Trophoblast cell (in vitro differentiated cells and primary cell): ENCODE data around the gene AGMO.

Experiments
- DNase-seq, 2 donors: peaks; one replicate each; pipeline ENCODE4 v3.0.0-alpha.2; 2016
- H2AFZ ChIP-seq: 2 replicates; pipeline ENCODE4 v1.6.1; 2013; ENCODE audit warnings: low read length, moderate library complexity, mild to moderate bottlenecking; ENCODE audit not compliant: insufficient read depth, poor library complexity
- H2AK5ac ChIP-seq: 2 replicates; pipeline ENCODE4 v1.6.1; 2013; ENCODE audit warnings: mild to moderate bottlenecking, low read length
- H2BK120ac ChIP-seq: 2 replicates; pipeline ENCODE4 v1.6.1; 2013; ENCODE audit warnings: low read length, mild to moderate bottlenecking, moderate library complexity; ENCODE audit not compliant: insufficient read depth, poor library complexity
- H2BK12ac ChIP-seq: 2 replicates; pipeline ENCODE4 v1.6.1; 2013; ENCODE audit warnings: mild to moderate bottlenecking, low read length, moderate library complexity
- H2BK5ac ChIP-seq: 2 replicates; pipeline ENCODE4 v1.6.1; 2013; ENCODE audit warnings: low read length, low read depth, moderate library complexity, mild to moderate bottlenecking; ENCODE audit not compliant: poor library complexity
- H3K14ac ChIP-seq: 2 replicates; pipeline ENCODE4 v1.6.1; 2013; ENCODE audit warnings: mild to moderate bottlenecking, low read length
- H3K18ac ChIP-seq: 2 replicates; pipeline ENCODE4 v1.6.1; 2013; ENCODE audit warnings: mild to moderate bottlenecking, low read length
- H3K23ac ChIP-seq: 2 replicates; pipeline ENCODE4 v1.6.1; 2013; ENCODE audit warnings: low read length
- H3K27ac ChIP-seq: 2 replicates; pipeline ENCODE4 v1.5.1; 2013; ENCODE audit warnings: low read depth, mild to moderate bottlenecking, inconsistent platforms, low read length, moderate library complexity
- H3K27me3 ChIP-seq: 2 replicates; pipeline ENCODE4 v1.6.1; 2013; ENCODE audit warnings: inconsistent platforms, mild to moderate bottlenecking, low read length, moderate library complexity; ENCODE audit not compliant: insufficient read depth
- H3K36me3 ChIP-seq, 2 experiments: 1 replicate in 1 of 2; 2 replicates in 1 of 2; pipeline ENCODE4 v1.6.1; 2013; ENCODE audit warnings: low read length in 2 of 2, mild to moderate bottlenecking in 2 of 2, moderate library complexity in 1 of 2; ENCODE audit not compliant: insufficient read depth in 2 of 2, control insufficient read depth in 1 of 2
- H3K4ac ChIP-seq: 2 replicates; pipeline ENCODE4 v1.6.1; 2013; ENCODE audit warnings: low read depth, mild to moderate bottlenecking, low read length, moderate library complexity
- H3K4me1 ChIP-seq, 2 experiments: 1 replicate in 1 of 2; 2 replicates in 1 of 2; pipeline ENCODE4 v1.6.1; 2013; ENCODE audit warnings: low read length in 2 of 2, mild to moderate bottlenecking in 2 of 2, moderate library complexity in 1 of 2; ENCODE audit not compliant: insufficient read depth in 2 of 2, control insufficient read depth in 1 of 2
- H3K4me2 ChIP-seq: 2 replicates; pipeline ENCODE4 v1.6.1; 2013; ENCODE audit warnings: inconsistent platforms, mild to moderate bottlenecking, low read length, moderate library complexity
- H3K4me3 ChIP-seq: 2 replicates; pipeline ENCODE4 v1.5.1; 2013; ENCODE audit warnings: mild to moderate bottlenecking, low read depth, low read length, inconsistent platforms
- H3K79me1 ChIP-seq: one replicate; pipeline ENCODE4 v1.6.1; 2013; ENCODE audit warnings: low read length
- H3K79me2 ChIP-seq: 2 replicates; pipeline ENCODE4 v1.6.1; 2013; ENCODE audit warnings: low read length, mild to moderate bottlenecking; ENCODE audit not compliant: control insufficient read depth, insufficient read depth, poor library complexity
- H3K9ac ChIP-seq: 2 replicates; pipeline ENCODE4 v1.6.1; 2013; ENCODE audit warnings: mild to moderate bottlenecking, low read length
- H3K9me3 ChIP-seq: 2 replicates; pipeline ENCODE4 v1.6.1; 2013; ENCODE audit warnings: low read depth, mild to moderate bottlenecking, control low read depth, inconsistent platforms, low read length; ENCODE audit not compliant: insufficient read depth
- H4K12ac ChIP-seq: 2 replicates; pipeline ENCODE4 v1.6.1; 2013; ENCODE audit warnings: low read depth, mild to moderate bottlenecking, low read length, moderate library complexity
- H4K8ac ChIP-seq: 2 replicates; pipeline ENCODE4 v1.6.1; 2013; ENCODE audit warnings: low read depth, mild to moderate bottlenecking, low read length, moderate library complexity
- H4K91ac ChIP-seq: one replicate; pipeline ENCODE4 v1.6.1; 2013; ENCODE audit warnings: low read depth, mild to moderate bottlenecking, low read length, moderate library complexity
- WGBS: extraction: QIAGEN DNeasy Blood & Tissue Kit; methylation state at CpG from one replicate; pipeline ENCODE4 v1.1.7; 2013; ENCODE audit warnings: missing lambda C conversion rate; ENCODE audit not compliant: insufficient read length, insufficient coverage; ENCODE audit errors: extremely low coverage; 5-methylcytosine and 5-hydroxymethylcytosine counted together

AGMO gene

DNA sequence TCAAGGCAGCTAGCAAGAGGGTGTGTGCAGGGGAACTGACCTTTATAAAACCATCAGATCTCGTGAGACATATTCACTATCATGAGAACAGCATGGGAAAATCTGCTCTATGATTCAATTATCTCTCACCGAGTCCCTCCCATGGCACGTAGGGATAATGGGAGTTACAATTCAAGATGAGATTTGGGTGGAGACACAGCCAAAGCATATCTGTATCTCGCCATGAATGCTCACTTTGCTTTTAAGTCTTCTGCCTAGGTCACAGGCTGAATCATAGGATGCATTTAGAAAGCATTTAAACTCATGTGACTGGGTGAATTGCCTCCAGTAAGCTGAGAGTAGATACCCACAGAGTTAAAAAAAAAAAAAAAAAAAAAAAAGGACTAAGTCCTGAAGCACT, 220.0 kb downstream of the AGMO start:
- Histone ChIP-seq H2BK5ac (no peak overlapping the region), H3K18ac (no peak overlapping the region), H4K91ac (no peak overlapping the region), H3K14ac (no peak overlapping the region), H3K4me3 (no peak overlapping the region), H3K79me2 (no peaks in the 10 kb centered on the region), H3K27me3 (no peaks in the 10 kb centered on the region), H3K27ac (no peak overlapping the region), H2AFZ (no peak overlapping the region), H3K23ac (no peak overlapping the region), H3K4me2 (no peak overlapping the region), H2AK5ac (no peak overlapping the region), H3K79me1 (no peaks in the 10 kb centered on the region), H3K9me3 (peaks cover 2% of the 10 kb centered on the region), H3K9ac (no peak overlapping the region), H3K4ac (no peak overlapping the region), H2BK120ac (no peak overlapping the region), H4K8ac (no peak overlapping the region), H3K4me1 (no peaks in the 10 kb centered on the region), H4K12ac (no peak overlapping the region), H2BK12ac (no peak overlapping the region), H3K36me3 (no peaks in the 10 kb centered on the region)
- WGBS, result no CpG with 5 or more reads among the region's 4 CpGs
- DNase-seq, result no peak

DNA sequence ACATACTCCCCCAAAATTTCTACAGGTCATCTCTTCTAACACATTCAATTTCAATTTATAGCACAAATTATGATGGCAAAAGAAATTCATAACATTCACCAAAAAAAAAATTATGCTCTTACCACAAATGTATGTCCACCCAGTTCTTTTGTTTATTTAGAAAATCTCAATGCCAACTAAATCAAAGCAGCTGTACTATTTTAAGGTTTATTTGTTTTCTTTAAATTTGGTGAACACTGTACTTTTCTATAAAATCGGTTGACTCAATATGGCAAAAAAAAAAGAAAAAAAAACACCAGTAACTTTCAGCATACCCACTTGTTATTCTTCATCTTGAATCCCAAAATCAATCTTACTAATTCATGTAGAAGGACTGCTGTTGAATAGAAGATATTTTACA, 225.7 kb downstream of the AGMO start:
- Histone ChIP-seq H3K79me2 (no peaks in the 10 kb centered on the region), H2BK120ac (no peak overlapping the region), H3K4ac (no peak overlapping the region), H2BK12ac (no peak overlapping the region), H3K79me1 (no peaks in the 10 kb centered on the region), H4K91ac (no peak overlapping the region), H3K9me3 (peaks cover 2% of the 10 kb centered on the region), H3K14ac (no peak overlapping the region), H3K4me3 (no peak overlapping the region), H3K4me1 (no peaks in the 10 kb centered on the region), H2AK5ac (no peak overlapping the region), H2AFZ (no peak overlapping the region), H4K8ac (no peak overlapping the region), H3K23ac (no peak overlapping the region), H3K27ac (no peak overlapping the region), H3K4me2 (no peak overlapping the region), H4K12ac (no peak overlapping the region), H3K36me3 (no peaks in the 10 kb centered on the region), H3K27me3 (no peaks in the 10 kb centered on the region), H3K18ac (no peak overlapping the region), H2BK5ac (no peak overlapping the region), H3K9ac (no peak overlapping the region)
- WGBS, result no CpG with 5 or more reads among the region's 1 CpG
- no peak for DNase-seq

- H3K27me3 ChIP-seq, result no peaks in the 10 kb centered on the region
- H3K79me2 ChIP-seq, result no peaks in the 10 kb centered on the region
- no peak overlapping the region for H3K4me2 ChIP-seq
- WGBS, result no CpG with 5 or more reads among the region's 6 CpGs
- H2BK12ac ChIP-seq, result no peak overlapping the region
- H3K9ac ChIP-seq, result no peak overlapping the region
- H3K4me1 ChIP-seq, result no peaks in the 10 kb centered on the region
- H3K27ac ChIP-seq, result no peak overlapping the region
- H3K23ac ChIP-seq, result no peak overlapping the region
- no peaks in the 10 kb centered on the region for H3K36me3 ChIP-seq
- no peak overlapping the region for H4K8ac ChIP-seq
- H4K91ac ChIP-seq, result no peak overlapping the region
- no peak overlapping the region for H4K12ac ChIP-seq
- no peak overlapping the region for H2AFZ ChIP-seq
- no peak overlapping the region for H3K14ac ChIP-seq
- no peak overlapping the region for H3K4me3 ChIP-seq
- DNase-seq, result no peak
- H3K18ac ChIP-seq, result no peak overlapping the region
- H2AK5ac ChIP-seq, result no peak overlapping the region
- no peak overlapping the region for H3K4ac ChIP-seq
- H3K79me1 ChIP-seq, result no peaks in the 10 kb centered on the region
- no peak overlapping the region for H2BK5ac ChIP-seq
- H2BK120ac ChIP-seq, result no peak overlapping the region
- H3K9me3 ChIP-seq, result no peaks in the 10 kb centered on the region
Measured at GRCh38 chr7:15335390-15335789, 226.4 kb downstream of the AGMO start.

DNA sequence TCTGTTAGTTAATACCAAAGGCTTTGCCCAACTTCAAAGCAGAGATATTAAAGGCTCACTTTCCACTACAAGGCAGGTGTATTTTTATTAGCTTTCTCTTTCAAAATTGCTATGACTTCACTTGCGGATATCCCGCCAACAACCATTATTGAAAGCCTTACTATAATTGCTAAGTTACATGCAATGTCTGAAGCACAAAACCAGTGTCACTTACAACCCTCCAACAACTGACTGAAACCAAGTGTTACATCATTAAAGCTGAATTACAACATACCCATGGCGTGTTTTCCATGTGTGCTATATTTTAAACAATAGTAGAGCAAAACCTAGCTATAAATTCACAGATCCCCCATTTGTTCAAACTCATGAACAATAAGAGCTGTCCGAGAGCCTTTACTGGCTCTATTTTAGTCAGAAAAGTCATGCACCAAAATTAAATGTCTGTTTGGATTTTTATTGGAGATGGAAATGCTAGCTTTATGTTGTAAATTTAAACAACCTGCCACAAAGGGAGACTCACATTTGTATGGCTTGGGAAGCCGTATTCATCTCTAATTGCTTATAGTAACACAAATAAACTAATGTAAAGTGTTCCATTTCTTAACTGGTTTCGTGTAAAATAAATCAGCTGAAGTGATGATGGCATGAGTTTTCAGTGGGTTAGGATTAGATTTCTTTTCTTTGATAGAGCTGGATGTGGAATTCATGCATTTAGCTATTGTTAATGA, 227.1 kb downstream of the AGMO start:
- Histone ChIP-seq H3K79me1 (no peaks in the 10 kb centered on the region), H3K9ac (no peak overlapping the region), H2AFZ (no peak overlapping the region), H4K12ac (no peak overlapping the region), H3K4me1 (no peaks in the 10 kb centered on the region), H3K4me2 (no peak overlapping the region), H3K27me3 (no peaks in the 10 kb centered on the region), H2BK120ac (no peak overlapping the region), H3K27ac (no peak overlapping the region), H3K4ac (no peak overlapping the region), H3K9me3 (no peaks in the 10 kb centered on the region), H4K8ac (no peak overlapping the region), H3K18ac (no peak overlapping the region), H3K4me3 (no peak overlapping the region), H3K79me2 (no peaks in the 10 kb centered on the region), H2BK12ac (no peak overlapping the region), H2BK5ac (no peak overlapping the region), H4K91ac (no peak overlapping the region), H3K14ac (no peak overlapping the region), H3K23ac (no peak overlapping the region), H2AK5ac (no peak overlapping the region), H3K36me3 (no peaks in the 10 kb centered on the region)
- no peak for DNase-seq
- WGBS, result no CpG with 5 or more reads among the region's 6 CpGs
